HUDEP-2 (cell line): ENCODE data around the gene VSTM2L.

Experiments used
- DNase-seq, 76 experiments: peaks; one replicate each; lab custom pipeline; 2025; ENCODE audit not compliant: unreplicated experiment in 76 of 76; lab: John Stamatoyannopoulos, UW

Gene VSTM2L

GRCh38 chr20:37934634-37935375 is 31.9 kb downstream of the VSTM2L start:
- no peak for DNase-seq

DNA sequence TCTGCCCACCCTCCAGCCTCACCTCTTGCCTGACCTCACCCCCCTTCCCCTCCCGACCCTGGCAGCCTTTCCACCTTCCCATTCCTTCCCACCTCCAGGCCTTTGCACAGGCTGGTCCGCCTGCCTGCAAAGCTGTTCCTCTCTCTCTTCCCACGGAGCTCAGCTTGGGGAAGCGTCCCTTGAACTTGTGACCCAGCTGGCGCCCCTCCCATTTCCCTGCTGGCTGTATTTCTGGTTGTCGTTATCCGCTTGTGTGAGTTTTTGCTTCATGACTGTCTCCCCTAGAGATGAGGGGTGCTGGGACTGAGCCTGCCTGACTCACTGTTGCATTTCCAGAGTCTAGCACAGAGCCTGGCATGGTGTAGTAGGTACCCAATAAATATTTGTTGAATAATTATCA is 32.5 kb downstream of the VSTM2L start:
- no peak for DNase-seq

DNA sequence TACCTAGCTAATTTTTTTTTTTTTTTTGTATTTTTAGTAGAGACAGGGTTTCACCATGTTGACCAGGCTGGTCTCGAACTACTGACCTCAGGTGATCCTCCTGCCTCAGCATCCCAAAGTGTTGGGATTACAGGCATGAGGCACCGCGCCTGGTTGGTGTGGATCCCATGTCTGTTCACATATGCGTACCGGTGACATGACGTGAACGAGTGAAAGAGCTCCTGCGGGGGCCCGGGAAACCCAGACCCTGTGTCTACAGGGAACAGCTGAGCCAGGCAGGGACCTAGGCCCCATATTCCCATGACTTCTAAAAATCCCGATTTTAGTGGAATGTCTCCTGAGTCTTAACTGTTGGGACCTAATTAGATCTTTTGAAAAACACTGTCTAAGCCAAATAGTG is 33.1 kb downstream of the VSTM2L start:
- no peak for DNase-seq

DNA sequence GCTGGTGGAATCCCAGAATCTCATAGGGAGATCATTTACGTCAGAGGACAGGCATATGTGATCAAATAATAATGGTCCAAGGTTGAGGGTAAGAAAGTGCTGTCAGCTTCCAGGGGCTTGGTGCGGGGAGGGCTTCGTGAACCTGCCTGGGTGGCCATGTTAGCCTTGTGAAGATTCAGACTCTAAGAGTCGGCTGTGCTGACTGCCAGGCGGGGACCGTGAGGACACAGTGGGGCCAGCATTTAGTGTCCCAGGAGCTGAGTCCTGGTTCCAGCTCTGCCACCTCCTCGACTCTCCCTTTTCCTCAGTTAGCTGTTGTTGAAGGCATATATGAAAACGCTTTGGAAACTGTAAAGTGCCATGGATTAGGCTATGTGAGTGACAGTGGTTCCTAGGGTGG is 33.5 kb downstream of the VSTM2L start:
- DNase-seq: no peak

- no peak for DNase-seq
Observed at GRCh38 chr20:37937686-37938085, 34.8 kb downstream of the VSTM2L start.

DNA sequence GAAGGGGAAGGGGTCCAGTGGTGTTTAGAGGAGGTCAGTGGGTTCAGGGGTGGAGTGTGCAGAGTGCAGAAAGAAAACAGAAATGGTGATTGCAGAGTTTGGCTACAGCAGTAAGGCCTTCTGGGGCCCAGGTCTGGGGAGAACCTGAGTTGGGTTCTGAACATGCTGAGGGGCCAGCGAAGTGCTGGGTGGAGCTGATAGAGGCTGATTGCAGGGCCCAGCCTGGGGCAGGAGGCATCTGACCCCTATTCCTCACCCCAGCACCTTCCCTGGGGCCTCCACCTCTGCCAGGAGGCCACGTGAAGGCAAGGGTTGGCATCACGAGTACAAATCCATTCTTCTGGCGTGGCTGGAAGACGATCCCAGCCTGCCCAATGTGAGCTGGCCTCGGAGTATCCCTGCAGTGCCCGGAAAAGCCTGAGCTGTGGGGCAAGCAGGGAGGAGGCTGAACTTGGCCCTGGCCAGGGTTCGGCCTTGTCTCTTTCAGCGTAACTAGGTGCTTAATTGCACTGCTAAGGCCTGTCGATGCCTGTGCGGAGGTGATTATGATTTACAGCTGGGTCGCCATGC is 35.3 kb downstream of the VSTM2L start:
- DNase-seq: no peak

DNA sequence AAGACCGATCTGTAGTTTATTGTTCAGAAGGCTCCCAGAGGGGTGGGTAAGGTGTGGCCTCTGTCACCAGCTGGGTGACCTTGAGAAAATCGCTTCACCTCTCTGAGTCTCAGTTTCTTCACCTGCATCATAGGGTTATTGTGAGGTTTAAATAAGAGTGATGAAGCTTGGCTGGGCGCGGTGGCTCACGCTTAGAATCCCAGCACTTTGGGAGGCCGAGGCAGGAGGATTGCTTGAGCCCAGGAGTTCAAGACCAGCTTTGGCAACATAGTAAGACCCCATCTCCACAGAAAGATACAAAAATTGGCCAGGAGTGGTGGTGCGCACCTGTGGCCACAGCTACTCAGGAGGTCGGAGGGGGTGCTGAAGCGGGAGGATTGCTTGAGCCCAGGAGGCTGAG is 36.0 kb downstream of the VSTM2L start:
- no peak for DNase-seq

DNA sequence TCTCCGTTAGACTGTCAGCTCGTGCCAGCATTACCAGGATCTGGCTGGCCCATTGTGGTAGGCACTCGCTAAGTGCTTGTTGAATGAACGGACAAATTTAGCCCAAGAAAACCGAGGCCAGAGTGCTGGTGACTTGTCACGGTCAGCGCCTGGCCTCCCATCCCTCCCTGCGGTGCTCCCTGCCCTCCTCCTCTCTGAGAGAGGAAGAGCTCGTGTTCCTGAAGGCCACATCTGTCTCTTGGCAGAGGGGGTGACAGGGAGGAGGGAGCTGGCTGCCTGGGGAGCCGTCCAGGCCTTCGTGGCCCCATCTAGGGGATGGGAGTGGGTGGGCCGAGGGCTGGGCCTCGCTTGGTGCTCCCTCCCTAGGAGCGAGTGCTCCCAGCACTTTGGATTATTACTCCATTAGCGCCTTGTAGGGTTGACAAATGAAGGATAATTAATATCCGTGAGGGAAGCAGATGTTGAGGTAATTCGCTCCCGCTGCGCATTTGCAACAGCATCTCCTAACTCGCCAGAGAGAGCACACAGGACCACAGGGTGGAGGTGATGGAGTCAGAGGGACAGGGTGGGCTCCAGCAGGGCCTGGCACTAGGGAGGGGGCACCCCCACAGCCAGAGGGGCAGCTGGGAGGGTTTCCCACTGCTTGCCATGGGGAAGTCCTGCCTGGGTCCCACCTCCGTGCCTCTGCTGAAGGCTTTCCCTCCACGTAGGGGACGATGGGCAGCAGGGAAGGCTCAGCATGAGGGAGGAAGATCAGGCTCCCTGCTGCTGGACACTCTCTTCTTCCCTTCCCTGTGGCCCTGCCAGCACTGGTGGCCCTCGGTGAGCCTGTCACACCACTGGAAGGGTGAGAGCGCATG is 37.0 kb downstream of the VSTM2L start:
- DNase-seq: no peak

DNA sequence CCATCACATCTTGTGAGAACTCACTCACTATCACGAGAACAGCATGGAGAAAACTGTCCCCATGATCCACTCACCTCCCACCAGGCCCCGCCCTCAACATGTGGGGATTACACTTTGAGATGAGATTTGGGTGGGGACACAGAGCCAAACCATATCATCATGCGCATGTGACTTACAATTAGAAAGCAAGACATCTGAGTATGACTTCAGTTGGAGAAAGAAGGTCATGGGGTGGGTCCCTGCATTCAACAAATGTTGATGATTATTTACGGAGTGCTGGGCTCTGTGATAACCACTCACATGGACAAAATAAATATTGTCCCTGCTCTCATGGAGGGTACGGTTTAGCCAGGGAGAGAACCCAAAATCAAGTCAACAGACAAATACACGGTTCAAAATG is 37.9 kb downstream of the VSTM2L start:
- peak in 1 of 76 experiments; percentile 3 for DNase-seq

- DNase-seq: no peak
Observed at GRCh38 chr20:37941332-37941731, 38.4 kb downstream of the VSTM2L start.

- DNase-seq: no peak
Observed at GRCh38 chr20:37941992-37942391, 39.1 kb downstream of the VSTM2L start.

DNA sequence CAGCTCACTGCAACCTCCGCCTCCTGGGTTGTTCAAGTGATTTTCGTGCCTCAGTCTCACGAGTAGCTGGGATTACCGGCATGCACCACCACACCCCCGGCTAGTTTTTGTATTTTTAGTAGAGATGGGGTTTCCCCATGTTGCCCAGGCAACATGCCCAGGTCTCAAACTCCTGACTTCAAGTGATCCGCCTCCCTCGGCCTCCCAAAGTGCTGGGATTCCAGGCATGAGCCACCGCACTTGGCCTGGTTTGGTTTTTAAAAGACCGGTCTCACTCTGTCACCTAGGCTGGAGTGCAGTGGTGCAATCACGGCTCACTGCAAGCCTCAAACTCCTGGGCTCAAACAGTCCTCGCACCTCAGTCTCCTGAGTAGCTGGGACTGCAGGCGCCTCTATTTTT is 40.1 kb downstream of the VSTM2L start:
- no peak for DNase-seq

DNA sequence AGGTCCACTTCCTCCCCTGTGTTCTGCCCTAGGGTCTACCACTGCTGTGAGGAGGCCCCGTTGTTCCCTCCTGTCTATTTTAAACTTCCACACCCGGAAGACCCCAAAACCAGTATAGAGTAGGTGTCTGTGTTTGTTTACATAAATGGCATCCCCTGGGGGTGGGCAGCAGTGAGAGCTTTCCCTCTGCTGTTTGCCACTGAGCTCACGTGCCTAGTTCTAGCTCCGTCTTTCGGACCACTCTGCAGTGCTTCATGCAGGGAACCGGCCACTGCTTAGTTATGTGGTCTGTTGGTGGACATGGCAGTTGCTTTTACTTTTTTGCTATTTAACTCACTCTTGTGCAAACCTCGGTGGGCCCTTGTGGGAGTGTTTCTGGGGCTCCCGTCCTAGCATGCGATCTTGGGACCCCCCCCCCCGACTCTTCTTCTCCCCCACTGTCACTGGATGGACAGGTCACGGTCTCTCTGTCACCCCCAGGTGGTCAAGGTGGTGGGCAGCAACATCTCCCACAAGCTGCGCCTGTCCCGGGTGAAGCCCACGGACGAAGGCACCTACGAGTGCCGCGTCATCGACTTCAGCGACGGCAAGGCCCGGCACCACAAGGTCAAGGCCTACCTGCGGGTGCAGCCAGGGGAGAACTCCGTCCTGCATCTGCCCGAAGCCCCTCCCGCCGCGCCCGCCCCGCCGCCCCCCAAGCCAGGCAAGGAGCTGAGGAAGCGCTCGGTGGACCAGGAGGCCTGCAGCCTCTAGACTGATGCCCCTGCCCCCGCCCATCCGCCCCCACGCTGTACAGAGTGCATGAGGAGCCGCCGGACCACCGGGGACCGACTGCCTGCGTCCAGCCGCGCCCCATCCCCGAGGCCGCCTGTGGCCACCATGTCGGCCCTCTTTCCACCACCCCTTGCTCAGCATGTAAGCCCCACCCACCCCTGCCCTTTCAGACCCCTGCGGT is 40.9 kb downstream of the VSTM2L start:
- DNase-seq: no peak

DNA sequence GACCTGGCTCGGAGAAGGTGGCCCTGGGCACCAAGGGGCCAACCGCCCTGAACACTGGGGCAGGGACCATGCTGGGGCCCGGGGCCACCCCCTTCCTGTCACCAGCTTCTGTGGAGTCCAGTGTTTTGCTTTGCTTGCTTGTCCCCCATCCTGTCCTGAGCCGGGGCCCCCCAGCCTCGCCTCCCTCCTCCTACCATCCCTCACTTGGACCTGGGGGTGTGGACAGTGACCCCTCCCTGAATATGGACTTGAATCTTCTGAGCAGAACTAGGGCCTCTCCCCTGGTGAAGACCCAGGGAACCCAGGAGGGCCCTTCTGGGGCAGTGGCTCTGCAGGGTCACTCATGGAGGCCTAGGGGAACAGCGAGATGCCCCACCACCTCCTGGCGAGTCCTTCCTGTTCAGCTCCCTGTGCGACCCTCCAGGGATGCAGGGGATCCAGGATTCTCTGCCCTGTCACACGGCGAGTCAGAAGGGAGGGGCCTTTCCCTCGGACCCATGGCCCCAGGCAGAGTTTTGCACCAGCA is 41.6 kb downstream of the VSTM2L start:
- no peak for DNase-seq

DNA sequence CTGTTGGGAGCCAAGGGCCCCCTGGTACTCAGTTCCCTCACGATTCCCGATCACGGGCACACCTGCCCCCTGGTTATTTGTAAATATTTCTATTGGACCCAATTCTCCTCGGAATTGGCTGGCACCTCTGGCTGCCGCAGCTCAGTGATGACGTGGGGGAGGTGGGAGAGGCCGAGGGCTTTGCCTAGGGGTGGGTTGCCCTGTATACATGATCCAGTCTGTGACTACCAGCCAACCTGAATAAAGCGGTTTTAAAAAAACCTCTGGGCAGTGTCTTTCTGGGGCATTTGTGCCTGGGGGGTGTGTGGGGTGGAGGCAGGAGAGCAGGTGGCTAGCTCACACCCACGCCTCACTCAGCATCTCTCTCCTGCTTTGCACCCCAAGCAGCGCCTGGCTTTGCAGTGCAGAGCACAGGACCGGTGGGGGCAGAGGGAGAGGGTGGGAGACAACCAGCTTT is 42.2 kb downstream of the VSTM2L start:
- DNase-seq: no peak

DNA sequence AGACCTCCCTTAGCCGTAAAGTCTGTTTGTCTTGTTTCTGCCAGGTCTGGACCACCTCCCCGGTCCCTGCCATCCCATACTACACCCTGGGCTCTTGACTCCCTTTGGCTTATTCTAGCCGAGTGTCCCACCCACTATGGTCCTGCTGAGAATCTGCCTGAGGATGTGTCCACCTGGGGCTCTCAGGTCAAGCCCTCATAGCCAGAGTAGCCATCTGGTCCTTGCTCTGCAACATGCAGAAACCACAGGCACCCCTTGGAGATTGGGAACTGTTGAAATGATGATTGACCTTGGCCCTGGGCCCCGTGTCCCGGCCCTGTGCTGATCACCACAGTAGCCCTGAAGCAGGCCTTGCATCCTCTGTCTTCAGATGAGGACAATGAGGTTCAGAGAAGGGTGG is 44.0 kb downstream of the VSTM2L start:
- DNase-seq: no peak

DNA sequence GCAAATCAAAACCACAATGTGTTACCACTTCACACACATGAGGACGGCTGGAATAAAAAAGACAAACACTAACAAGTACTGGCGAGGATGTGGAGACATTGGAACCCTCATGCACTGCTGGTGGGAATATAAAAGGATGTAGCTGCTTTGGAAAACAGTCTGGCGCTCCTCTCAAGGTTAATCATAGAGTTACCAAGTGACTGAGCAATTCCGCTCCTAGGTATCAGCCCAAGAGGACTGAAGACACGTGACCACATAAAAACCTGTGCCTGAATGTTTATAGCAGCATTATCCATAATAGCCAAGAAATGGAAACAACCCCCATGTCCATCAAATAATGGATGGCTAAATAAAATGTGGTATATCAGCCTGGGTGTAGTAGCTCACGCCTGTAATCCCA is 45.0 kb downstream of the VSTM2L start:
- no peak for DNase-seq

GRCh38 chr20:37948956-37949355 is 46.0 kb downstream of the VSTM2L start:
- DNase-seq: no peak

DNA sequence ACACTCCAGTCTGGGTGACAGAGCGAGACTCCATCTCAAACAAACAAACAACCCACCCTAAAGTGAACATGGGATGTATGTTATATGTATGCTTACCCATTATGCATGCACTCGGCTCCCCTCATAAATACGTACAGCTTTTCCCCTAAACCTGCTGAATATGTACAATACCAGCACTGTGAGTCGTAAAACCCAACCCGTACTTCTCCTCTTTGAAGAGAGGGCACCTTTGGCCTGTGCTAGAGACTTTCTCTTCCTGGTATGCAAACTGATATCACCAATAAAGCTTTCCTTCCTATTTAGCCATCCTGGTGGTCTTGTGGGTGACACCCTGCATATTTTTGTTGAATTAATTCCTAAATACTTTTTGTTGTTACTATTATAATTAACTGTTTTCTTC is 51.3 kb downstream of the VSTM2L start:
- DNase-seq: no peak

DNA sequence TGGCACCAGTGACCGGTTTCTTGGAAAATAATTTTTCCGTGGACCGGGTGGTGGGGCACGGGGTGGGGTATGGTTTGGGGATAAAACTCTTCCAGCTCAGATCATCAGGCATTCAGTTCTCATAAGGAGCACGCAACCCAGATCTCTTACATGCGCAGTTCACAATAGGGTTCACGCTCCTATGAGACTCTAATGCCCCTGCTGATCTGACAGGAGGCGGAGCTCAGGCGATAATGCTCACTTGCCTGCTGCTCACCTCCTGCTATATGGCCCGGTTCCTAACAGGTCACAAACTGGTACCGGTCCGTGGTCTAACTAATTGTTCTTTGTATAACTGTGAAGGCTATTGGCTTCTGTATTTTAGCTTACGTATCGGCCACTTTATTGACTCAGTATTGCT is 51.7 kb downstream of the VSTM2L start:
- no peak for DNase-seq
